Activated T-helper 1 cell treated with anti-CD3 and anti-CD28 coated beads, Interleukin-2, amount 50 U/mL, for 16 hours (primary cell): ENCODE measurements around the gene ACER1.
"Not testable (repeated sequence)": the region's sequence is repeated elsewhere in the genome, so short reads cannot be mapped to it uniquely, and the experiment has no call there.

Experiments used
- DNase-seq, 2 donors: peaks; one replicate each; pipeline ENCODE4 v3.0.0-alpha.2; 2020; ENCODE audit warnings: low read depth in 1 of 2, low spot score in 1 of 2

ACER1 gene, protein sequence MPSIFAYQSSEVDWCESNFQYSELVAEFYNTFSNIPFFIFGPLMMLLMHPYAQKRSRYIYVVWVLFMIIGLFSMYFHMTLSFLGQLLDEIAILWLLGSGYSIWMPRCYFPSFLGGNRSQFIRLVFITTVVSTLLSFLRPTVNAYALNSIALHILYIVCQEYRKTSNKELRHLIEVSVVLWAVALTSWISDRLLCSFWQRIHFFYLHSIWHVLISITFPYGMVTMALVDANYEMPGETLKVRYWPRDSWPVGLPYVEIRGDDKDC

DNA sequence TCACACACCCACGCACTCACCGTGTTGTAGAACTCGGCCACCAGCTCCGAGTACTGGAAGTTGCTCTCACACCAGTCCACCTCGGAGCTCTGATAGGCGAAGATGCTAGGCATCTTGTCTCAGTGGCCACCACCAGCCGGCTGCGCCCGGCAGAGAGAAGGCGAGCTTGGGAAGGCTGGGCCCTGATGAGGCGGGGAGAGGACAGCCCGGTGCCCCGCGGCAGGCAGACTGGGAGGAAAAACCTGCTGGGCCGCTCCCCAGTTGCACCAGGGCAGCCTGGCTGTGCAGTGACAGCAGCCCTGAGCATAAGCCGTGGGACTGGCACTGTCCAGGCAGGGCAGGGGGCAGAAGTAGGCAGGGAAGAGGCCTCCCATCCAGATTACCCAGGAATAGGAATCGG, at the start of gene ACER1:
Gene ACER1 (minus strand): TSS at position 174 of the 400 bp plus-strand sequence. CDS start 61 bp downstream, at position 113.
- no peak for DNase-seq

DNA sequence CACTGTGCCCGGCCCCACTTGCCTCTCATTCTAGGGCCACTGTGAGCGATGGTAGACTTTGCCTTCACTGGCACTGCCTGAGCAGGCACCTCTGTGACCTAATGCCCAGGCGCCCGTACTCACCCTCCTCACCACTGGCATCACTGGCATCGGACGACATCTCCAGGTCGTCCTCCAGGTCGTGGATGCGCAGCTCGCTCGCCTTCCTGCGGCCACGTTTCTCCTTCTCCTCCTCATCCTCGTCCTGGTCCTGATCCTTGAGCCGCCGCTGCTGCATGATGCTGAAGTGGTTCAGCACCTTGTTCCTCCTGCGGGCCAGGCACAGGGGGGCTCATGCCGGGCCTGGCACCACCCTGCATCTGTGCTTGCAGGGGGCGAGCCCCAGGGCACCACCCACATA, 49.8 kb upstream of the ACER1 start:
- no peak for DNase-seq

DNA sequence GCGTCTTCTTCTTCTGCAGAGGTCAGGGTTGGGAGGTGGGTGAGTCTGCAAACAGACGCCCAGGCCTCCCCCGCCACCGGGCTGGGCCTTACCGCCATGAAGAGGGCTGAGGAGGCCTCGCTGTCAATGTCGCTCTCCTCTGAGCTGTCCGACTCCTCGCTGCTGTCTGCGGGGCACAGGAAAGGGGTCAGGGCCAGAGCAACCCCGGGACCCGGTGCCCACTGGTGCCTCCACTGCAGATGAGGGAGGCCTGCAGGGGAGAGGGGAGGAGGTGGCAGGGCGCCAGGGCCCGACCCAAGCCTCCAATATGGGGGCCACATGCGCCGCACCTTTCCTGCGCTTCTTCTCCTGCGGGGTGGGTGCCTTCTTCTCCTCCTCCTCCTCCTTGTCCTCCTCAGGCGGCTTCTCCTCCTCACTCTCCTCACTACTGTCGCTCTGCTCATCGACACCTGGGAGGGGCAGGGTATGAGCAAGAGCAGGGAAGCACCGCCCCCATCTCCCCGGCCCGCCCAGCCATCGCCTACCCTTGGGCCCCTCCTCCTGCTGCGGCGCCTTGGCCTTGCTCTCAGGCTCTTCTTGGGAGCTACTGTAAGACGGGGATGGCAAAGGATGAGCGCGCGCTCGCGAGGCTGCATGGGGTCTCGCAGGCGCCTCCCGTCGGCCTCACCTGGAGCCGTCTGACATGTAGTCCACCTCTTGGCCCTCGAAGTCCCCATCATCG, 47.8 kb upstream of the ACER1 start:
- DNase-seq, result no peak

DNA sequence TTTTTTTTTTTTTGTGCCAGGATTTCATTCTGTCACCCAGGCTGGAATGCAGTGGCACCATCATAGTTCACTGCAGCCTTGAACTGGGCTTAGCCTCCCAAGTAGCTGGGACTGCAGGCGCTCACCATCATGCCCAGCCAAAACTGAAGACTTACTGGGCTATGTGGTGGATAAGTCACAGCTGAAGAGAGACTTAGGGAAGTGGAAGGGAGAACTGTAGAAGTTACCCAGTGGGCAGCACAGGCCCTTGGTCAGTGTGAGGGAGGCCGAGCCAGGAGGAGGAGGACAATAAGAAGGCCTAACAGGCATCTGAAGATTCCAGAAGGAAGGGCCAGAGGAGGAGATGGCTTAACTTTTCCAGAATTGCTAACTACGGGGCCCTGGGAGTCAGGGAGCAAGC, 46.3 kb upstream of the ACER1 start:
- no peak for DNase-seq

DNA sequence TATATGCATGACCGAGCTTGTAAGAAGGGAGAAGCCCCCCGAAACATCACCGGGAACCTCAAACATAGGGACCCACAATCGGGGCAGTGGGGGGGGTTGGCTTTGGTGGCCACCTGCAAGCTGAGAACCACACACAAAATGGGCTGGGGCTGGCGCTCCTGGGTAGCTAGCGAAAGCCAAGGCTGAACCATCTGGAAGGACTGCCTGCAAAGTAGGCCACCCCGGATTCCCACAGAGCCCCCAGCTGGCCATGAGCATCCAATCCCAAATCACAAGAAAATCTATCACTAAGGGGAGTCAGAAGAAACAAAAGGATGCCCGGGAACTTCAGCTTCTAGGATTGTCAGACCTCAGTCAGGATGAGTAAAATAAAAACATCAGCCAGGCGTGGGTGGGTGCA, 45.1 kb upstream of the ACER1 start:
- no peak for DNase-seq

DNA sequence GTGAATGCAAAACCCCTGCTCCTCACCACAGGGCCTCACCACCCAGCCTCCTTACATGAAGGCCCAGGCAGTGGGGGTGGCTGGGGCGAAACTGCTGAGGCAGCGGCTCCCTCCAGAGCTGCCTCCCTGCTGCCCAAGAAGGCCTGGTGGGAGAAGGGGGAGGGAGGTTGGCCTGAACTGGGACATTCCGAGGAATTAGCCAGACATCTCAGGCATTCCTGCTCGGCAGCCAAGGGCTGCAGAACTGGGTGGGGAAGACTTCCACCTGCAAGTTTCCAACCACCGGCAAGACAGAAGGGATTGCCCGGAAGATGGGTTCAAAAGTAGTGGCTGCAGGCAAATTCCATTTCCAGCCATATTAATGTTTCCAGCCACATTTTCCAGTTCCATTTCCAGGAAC, 44.6 kb upstream of the ACER1 start:
- DNase-seq, result no peak

DNA sequence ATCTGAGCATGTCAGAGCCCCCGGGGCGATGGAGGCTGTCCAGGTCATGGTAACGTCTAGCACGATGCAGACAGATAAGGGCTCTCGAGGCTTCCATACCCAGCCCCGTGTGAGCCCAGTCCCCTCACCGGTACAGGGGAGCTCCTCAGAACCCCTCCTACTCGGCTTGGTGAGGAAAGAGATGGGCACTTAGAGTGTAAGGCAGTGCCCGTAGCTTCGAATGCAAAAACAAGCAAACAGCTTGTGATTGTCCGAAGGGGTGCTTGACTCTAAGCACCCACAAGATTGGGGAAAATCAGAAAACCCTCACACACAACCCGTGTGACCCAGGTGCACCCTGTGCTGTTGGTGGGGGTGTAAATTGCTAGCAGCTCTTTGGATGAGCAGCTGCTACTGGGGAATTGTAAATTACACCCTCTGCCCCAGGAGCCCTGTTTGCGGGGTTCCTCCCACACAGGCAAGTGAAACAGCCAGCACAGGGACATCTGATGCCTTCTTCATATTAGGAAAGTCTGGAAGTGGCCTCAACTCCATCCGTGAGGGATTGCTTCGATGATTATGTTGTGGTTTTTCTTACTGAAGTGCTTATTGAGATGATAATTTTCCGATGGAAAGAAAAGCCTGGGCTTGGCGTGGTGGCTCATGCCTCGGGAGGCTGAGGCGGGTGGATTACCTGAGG, 43.2 kb upstream of the ACER1 start:
- no peak for DNase-seq

DNA sequence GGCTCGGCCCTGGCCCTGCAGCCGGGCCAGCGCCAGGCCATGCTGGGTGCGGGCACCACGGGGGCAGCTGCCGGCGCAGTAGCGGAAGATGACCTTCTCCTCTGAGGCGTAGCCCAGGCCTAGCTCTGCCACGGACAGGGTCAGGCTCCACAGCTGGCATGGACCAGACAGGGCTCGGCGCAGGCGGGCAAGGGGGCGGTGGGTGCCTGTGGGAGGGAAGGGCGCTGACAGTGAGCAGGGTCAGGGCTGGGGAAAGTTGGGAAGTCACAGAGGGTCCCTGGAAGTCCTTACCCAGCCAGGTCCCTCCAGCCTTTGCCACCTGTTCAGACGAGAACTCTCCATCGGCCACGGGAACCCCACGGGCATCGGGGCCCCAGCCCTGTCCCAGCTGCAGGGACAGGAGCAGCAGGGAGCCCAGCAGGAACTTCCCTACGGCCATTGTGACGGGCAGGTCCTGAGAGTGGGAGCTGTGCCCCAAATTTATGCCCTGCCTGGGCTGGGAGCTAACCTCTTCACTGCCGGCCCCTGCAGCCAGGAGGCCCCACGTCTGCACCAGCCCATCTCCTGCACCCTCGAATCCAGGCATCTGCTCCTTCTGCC, 42.1 kb upstream of the ACER1 start, which contains the start of gene PSPN:
Gene PSPN (minus strand): TSS at position 523 of the 600 bp plus-strand sequence. CDS start 84 bp downstream, at position 439.
- no peak for DNase-seq

DNA sequence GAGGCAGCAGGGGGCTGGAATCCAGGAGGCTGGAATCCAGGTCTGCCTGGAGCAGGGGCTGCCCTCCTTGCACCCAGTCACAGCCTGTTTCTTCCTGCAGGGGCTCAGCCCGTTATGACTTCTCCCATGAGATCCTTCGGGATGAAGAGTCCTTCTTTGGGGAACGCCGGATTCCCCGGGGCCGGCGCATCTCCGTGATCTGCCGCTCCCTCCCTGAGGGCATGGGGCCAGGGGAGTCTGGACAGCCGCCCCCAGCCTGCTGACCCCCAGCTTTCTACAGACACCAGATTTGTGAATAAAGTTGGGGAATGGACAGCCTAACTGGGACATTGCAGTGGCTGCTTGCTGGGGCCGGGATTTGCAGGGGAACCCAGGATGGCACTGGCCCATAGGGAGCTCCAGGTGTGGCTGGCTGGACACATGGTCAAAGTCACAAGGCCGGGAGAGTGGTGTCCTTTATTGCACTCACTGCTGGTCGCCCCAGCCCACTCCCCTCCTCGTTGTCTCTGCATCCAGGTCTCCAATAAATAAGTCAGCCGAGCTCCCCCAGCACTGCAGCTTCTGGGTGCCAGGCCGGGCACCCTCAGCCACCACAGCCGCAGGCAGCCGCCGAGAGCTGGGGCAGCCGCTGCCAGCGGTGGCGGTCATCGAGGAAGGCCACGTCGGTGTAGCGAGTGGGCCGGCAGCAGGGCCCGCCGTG, 41.4 kb upstream of the ACER1 start:
- DNase-seq, result no peak

DNA sequence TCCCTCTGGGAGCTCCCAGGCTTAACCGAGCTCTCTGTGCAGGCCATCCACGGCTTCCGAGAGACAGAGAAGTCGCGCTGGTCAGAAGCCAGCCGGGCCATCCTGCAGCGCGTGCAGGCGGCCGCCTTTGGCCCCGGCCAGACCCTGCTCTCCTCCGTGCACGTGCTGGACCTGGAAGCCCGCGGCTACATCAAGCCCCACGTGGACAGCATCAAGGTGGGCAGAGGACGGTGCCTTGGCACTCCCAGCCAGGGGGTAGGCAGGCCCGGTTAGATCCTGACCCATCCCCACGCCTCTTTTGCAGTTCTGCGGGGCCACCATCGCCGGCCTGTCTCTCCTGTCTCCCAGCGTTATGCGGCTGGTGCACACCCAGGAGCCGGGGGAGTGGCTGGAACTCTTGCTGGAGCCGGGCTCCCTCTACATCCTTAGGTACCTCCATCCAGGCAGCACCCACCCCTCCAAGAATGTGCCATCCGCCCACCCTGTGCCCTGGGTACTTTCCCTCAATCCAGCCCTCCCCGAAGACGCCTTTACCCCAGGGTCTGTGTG, 40.8 kb upstream of the ACER1 start:
- no peak for DNase-seq

DNA sequence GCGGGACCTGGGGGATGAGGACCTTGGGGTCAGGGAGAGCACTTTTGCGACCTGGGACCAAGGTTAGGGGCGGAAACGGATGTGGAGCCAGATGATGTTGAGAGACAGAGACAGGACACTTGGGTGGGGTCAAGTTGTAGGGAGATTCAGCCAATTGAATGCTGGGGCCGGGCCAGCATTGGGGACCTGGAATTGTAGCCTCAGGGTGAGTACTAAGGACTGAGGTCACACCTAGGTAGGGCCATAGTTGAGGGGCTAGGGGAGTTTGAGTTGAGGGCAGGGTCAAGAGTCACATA, 40.3 kb upstream of the ACER1 start:
- DNase-seq, result no peak

DNA sequence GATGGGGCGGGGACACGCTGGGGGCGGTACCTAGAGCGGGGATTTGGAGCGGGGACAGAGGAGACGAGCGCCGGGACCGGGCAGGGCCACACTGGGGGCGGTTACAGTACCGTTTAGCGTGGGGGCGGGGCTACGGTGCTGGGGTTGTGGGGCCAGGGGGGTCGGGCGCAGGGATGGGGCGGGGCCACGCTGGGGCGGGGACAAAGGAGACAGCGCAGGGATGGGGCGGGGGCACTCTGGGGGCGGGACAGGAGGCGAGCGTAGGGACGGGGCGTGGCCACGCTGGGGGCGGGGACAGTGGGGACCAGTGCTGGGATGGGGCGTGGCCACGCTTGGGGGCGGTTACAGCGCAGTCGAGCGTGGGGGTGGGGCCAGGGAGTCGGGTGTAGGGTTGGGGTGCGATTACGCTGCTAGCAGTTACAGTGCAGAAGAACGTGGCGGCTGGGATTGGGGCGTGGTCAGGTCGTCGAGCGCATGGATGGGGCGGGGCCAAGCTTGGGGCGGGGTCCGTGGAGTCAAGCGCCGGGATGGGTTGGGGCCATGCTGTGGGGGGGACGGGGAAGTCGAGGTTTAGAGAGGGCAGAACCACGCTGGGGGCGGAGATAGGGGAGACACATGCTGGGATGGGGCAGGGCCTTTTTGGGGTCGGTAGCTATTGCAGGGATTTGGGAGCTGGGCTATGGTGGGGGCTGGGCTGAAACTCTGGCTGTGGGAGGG, 39.8 kb upstream of the ACER1 start:
- peak; percentile 96 to 97 for DNase-seq

DNA sequence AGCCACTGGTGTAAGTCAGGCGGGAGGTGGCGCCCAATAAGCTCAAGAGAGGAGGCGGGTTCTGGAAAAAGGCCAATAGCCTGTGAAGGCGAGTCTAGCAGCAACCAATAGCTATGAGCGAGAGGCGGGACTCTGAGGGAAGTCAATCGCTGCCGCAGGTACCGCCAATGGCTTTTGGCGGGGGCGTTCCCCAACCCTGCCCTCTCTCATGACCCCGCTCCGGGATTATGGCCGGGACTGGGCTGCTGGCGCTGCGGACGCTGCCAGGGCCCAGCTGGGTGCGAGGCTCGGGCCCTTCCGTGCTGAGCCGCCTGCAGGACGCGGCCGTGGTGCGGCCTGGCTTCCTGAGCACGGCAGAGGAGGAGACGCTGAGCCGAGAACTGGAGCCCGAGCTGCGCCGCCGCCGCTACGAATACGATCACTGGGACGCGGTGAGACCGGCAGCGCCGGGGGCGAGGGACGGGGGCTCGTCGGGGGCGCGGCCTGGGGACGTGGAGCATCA, 39.2 kb upstream of the ACER1 start, which contains the start of gene ALKBH7:
Gene ALKBH7 (plus strand): TSS at position 201 of the 502 bp plus-strand sequence. CDS start 27 bp downstream, at position 228.
- DNase-seq, result peak; percentile 87 to 91

DNA sequence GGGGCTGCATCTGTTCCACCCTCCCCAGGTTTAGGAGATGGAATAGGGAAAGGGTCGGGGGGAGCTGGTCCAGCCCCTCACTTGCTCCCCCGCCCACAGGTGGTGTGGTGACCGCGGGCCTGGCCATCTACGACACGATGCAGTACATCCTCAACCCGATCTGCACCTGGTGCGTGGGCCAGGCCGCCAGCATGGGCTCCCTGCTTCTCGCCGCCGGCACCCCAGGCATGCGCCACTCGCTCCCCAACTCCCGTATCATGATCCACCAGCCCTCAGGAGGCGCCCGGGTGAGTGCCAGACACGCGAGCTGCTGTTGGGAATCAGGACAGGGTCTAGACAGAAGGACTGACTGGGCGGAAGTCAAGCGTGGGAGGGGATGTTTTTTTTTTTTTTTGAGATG, 30.9 kb upstream of the ACER1 start:
- DNase-seq, result no peak

DNA sequence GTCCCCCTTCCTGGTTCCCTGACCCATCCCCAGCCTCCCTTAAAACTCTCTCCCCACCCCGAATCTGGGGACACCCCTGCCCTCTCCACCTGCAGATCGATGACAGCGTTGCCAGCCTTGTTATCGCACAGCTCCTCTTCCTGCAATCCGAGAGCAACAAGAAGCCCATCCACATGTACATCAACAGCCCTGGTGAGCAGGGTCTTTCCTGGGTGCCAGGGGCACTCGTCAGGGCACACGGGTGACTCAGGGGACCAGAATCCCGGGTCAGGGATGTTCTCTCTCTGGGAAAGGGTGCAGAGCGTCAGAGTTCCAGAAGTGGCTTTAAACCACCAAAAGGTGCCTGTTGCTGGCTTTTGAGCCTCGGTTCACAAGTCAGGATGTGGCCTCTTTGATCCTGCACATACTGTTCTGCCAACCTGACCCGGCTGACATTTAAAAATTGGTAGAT, 29.0 kb upstream of the ACER1 start:
- DNase-seq, result no peak

DNA sequence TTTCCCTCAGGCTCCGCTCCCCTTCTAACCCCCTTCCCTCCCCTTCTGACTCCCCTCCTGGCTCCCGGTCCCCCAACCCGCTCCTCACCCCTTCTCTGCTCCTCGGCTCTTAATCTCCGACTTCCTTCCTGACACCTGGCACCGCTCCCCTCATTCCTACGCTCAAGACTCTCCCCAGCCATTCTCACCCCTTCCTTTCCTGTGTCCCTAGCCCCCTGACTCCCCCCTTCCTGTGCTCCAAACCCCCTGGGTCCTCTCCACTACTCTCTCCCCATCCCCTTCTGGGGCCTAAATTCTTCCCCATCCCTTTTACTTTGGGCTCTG, 28.6 kb upstream of the ACER1 start:
- no peak for DNase-seq

DNA sequence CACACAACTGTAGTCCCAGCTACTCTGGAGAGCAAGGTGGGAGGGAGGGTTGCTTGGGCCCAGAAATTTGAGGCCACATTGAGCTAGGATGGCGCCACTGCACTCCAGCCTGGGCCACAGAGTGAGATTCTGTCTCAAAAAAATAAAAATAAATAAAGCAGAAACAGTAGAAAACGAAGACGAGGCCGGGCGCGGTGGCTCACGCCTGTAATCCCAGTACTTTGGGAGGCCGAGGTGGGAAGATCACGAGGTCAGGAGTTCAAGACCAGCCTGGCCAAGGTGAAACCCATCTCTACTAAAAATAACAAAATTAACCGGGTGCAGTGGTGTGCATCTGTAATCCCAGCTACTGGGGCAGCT, 27.4 kb upstream of the ACER1 start:
- DNase-seq, result not testable (repeated sequence)

DNA sequence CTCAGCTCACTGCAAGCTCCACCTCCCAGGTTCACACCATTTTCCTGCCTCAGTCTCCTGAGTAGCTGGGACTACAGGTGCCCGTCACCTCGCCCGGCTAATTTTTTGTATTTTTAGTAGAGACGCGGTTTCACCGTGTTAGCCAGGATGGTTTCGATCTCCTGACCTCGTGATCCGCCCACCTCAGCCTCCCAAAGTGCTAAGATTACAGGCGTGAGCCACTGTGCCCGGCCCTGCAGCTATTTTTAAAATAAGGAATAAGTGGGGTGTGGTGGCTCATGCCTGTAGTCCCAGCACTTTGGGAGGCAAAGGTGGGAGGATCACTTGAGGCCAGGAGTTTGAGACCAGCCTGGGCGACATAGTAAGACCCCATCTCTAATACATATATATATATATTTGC, 27.0 kb upstream of the ACER1 start:
- DNase-seq, result not testable (repeated sequence)

DNA sequence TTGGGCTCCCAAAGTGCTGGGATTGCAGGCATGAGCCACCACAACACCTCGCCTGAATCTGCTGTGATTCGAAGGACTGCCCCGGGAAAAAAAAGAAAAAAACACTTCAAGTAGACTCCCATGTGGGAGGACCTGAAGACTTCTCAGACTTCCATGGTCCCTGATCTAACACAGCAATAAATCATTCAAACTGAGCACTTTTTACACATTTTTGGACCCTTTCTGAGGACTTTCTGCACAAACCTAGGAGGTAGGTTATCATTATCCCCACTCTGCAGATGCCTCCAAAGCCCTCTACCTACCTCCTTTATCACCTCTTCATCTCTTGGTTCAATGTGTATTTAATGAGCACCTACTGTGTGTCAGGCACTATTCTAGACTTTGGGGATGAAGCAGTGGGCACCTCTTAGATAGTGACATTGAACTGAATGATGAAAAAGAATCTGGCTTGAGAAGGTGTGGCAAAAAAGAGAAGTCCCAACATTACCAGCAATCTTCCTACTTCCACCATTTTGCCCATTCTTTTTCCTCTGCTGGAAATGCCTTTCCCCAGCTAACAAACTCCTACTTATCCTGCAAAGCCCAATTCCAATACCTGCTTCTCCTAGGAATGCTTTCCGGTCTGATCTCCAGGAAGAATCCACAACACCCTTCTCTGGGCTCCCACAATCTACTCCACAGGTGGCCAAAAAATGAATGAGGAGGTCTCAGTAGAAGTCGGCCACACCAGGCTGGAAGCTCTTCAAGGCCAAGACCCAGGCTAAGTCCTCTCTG, 26.3 kb upstream of the ACER1 start:
- no peak for DNase-seq
